Effector memory CD4-positive, alpha-beta T cell (primary cell): ENCODE measurements around the gene CYP2A13.
A peak's percentile ranks its signal among the peaks of the same experiment; 100 is the strongest.
"Not testable (repeated sequence)": the region's sequence is repeated elsewhere in the genome, so short reads cannot be mapped to it uniquely, and the experiment has no call there.

Source experiments
- DNase-seq, 3 donors: peaks; one replicate each; pipeline ENCODE4 v3.0.0-alpha.2; 2020
- H3K27ac ChIP-seq: 2 replicates; pipeline ENCODE4 v1.7.0; 2013; ENCODE audit warnings: mild to moderate bottlenecking, low read length, moderate library complexity; ENCODE audit not compliant: insufficient read depth, poor library complexity, severe bottlenecking
- H3K27me3 ChIP-seq: replicated peaks from 2 replicates; pipeline ENCODE4 v1.7.0; 2013; ENCODE audit warnings: mild to moderate bottlenecking, low read length; ENCODE audit not compliant: insufficient read depth, control insufficient read depth, poor library complexity, severe bottlenecking
- H3K36me3 ChIP-seq: 2 replicates; pipeline ENCODE4 v1.7.0; 2013; ENCODE audit warnings: mild to moderate bottlenecking, low read length, moderate library complexity; ENCODE audit not compliant: control insufficient read depth, insufficient read depth
- H3K4me1 ChIP-seq: 2 replicates; pipeline ENCODE4 v1.7.0; 2013; ENCODE audit warnings: low read length, mild to moderate bottlenecking; ENCODE audit not compliant: control insufficient read depth, insufficient read depth, poor library complexity, severe bottlenecking
- H3K4me3 ChIP-seq: 2 replicates; pipeline ENCODE4 v1.7.0; 2013; ENCODE audit warnings: low read length, low read depth, mild to moderate bottlenecking; ENCODE audit not compliant: insufficient read depth, poor library complexity, severe bottlenecking
- H3K9me3 ChIP-seq: 2 replicates; pipeline ENCODE4 v1.7.0; 2013; ENCODE audit warnings: mild to moderate bottlenecking, low read length, moderate library complexity; ENCODE audit not compliant: control insufficient read depth

CYP2A13 gene

DNA sequence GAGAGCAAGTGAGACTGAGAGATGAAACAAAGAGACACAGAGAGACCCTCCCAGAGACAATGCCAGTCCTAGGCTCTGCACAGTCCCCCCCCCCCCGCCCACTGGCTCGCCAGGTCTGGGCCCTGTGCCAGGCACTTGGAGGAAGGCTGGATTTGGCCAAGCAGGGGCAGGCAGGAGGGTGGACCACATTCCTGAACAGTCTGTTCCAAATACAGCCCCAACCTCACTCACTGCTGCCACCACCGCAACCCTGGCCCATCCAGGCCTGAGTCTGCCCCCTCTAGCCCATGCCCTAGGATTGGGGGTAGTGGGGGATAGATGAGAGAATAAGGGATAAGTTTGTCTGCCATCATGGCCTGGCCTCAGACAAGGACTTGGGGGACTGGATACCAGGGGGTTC lies 45.0 kb downstream of the CYP2A13 start:
- Histone ChIP-seq H3K27ac (no peak overlapping the region), H3K27me3 (no peaks in the 10 kb centered on the region), H3K36me3 (no peaks in the 10 kb centered on the region), H3K9me3 (no peaks in the 10 kb centered on the region), H3K4me1 (peaks cover 4% of the 10 kb centered on the region), H3K4me3 (no peak overlapping the region)
- DNase-seq: no peak

DNA sequence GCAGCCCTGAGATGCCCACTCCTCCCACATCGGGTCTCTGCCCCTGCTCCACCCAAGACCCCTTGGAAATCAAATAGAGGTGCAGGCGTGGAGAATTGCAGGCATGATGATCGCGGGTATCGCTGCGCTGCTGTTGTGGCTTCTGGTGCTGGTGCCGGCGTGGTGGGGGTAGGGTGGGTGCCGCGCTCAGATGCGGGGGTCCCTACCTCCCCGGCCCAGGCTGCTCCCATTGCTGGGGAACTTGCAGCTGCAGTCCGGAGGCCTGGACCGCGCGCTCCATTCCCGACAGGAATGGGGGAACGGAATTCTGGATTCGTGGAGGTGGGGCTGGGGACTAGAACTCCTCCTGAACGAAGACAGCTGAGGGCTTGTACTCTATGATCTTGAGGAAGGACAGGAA lies 46.4 kb downstream of the CYP2A13 start:
- Histone ChIP-seq H3K36me3 (no peaks in the 10 kb centered on the region), H3K4me1 (no peaks in the 10 kb centered on the region), H3K27me3 (no peaks in the 10 kb centered on the region), H3K9me3 (no peaks in the 10 kb centered on the region), H3K4me3 (no peak overlapping the region), H3K27ac (no peak overlapping the region)
- DNase-seq: no peak

GRCh38 chr19:41135390-41136384 lies 47.4 kb downstream of the CYP2A13 start:
- not testable (repeated sequence) for H3K36me3 ChIP-seq, H3K27ac ChIP-seq, H3K27me3 ChIP-seq, H3K4me1 ChIP-seq, H3K9me3 ChIP-seq
- peak overlapping the region; percentile 62 for H3K4me3 ChIP-seq
- peak in 2 of 3 donors; percentile 22 to 35 for DNase-seq

- DNase-seq: no peak
- no peak overlapping the region for H3K27ac ChIP-seq
- H3K4me1 ChIP-seq: no peaks in the 10 kb centered on the region
- no peaks in the 10 kb centered on the region for H3K9me3 ChIP-seq
- H3K4me3 ChIP-seq: no peak overlapping the region
- no peaks in the 10 kb centered on the region for H3K36me3 ChIP-seq
- no peaks in the 10 kb centered on the region for H3K27me3 ChIP-seq
Measured at GRCh38 chr19:41136636-41137455, 48.6 kb downstream of the CYP2A13 start.

DNA sequence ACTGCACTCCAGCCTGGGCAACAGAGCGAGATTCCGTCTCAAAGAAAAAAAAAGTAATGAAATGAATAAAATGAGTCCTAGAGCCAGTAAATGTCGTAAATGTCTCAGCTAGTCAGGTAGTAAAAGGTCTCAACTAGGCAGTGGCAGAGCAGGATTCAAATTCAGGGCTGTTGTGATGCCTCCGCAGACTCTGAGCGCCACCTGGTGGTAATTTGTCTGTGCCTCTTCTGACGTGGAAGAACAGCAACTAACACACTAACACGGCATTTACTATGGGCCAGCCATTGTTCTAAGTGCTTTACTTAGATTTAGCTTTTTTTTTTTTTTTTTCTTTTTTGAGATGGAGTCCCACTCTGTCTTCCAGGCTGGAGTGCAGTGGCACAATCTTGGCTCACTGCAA lies 56.2 kb downstream of the CYP2A13 start:
- H3K36me3 ChIP-seq: no peaks in the 10 kb centered on the region
- H3K27ac ChIP-seq: no peak overlapping the region
- no peaks in the 10 kb centered on the region for H3K27me3 ChIP-seq
- H3K4me3 ChIP-seq: no peak overlapping the region
- H3K9me3 ChIP-seq: no peaks in the 10 kb centered on the region
- no peaks in the 10 kb centered on the region for H3K4me1 ChIP-seq
- DNase-seq: peak; percentile 68 to 82 (median 76)
